Measurements from ENCODE around the gene TRAPPC6A. TPM values are rescaled to one million over a fixed set of nuclear protein-coding genes. Genes with fewer than 3 reads are reported as not detected.

TRAPPC6A gene
- total RNA-seq, 2 donors from 2014 or later: 56.6 to 79.1 TPM

GRCh38 chr19:45169602-45170001 lies 8.4 kb downstream of the TRAPPC6A start:
- no peak for TF ChIP-seq CTCF (conservative IDR thresholded peaks at IDR 0.05)
- no peaks in the 10 kb centered on the region for H3K27me3 ChIP-seq (ENCODE audit: control insufficient read depth, insufficient read depth, low read length, poor library complexity, severe bottlenecking)
- no peaks in the 10 kb centered on the region for H3K36me3 ChIP-seq (ENCODE audit: control insufficient read depth, insufficient read depth, low read length)
- Mint-ChIP-seq H3K4me1 (peaks cover 8% of the 10 kb centered on the region), H3K36me3 (ENCODE audit: low read depth) (no peaks in the 10 kb centered on the region), H3K4me3 (no peak overlapping the region), H3K27ac (no peak overlapping the region), H3K9me3 (no peaks in the 10 kb centered on the region), H3K27me3 (ENCODE audit: insufficient read depth) (no peaks in the 10 kb centered on the region)
- no peak overlapping the region for H3K9ac ChIP-seq (ENCODE audit: extremely low read depth, low read length, poor library complexity, severe bottlenecking)
- no peaks in the 10 kb centered on the region for H3K9me3 ChIP-seq (ENCODE audit: control insufficient read depth, low read length)
- no peak for DNase-seq
- no peak overlapping the region for H3K27ac ChIP-seq (ENCODE audit: low read depth, low read length)
- peaks cover 5% of the 10 kb centered on the region for H3K4me1 ChIP-seq (ENCODE audit: control insufficient read depth, insufficient read depth, low read length)
- no peak overlapping the region for H3K4me3 ChIP-seq (ENCODE audit: low read length)
- 86 to 93% methylated on average over 7 to 10 of the region's 10 CpGs for WGBS, 2 experiments (ENCODE audit: insufficient coverage in 1 of 2, insufficient read length in 1 of 2)

GRCh38 chr19:45168767-45169351 lies 9.2 kb downstream of the TRAPPC6A start:
- H3K27me3 ChIP-seq (ENCODE audit: control insufficient read depth, insufficient read depth, low read length, poor library complexity, severe bottlenecking): no peaks in the 10 kb centered on the region
- no peaks in the 10 kb centered on the region for H3K9me3 ChIP-seq (ENCODE audit: control insufficient read depth, low read length)
- no peak overlapping the region for H3K27ac ChIP-seq (ENCODE audit: low read depth, low read length)
- no peak overlapping the region for H3K4me3 ChIP-seq (ENCODE audit: low read length)
- Mint-ChIP-seq H3K27me3 (ENCODE audit: insufficient read depth) (no peaks in the 10 kb centered on the region), H3K4me1 (peaks cover 8% of the 10 kb centered on the region), H3K4me3 (no peak overlapping the region), H3K27ac (no peak overlapping the region), H3K9me3 (no peaks in the 10 kb centered on the region), H3K36me3 (ENCODE audit: low read depth) (no peaks in the 10 kb centered on the region)
- H3K9ac ChIP-seq (ENCODE audit: extremely low read depth, low read length, poor library complexity, severe bottlenecking): no peak overlapping the region
- DNase-seq: no peak
- H3K4me1 ChIP-seq (ENCODE audit: control insufficient read depth, insufficient read depth, low read length): peaks cover 5% of the 10 kb centered on the region
- no peaks in the 10 kb centered on the region for H3K36me3 ChIP-seq (ENCODE audit: control insufficient read depth, insufficient read depth, low read length)
- 95% methylated on average over 12 to 16 of the region's 16 CpGs for WGBS, 2 experiments (ENCODE audit: insufficient coverage in 1 of 2, insufficient read length in 1 of 2)
- TF ChIP-seq CTCF (conservative IDR thresholded peaks at IDR 0.05): no peak

GRCh38 chr19:45166723-45167252 lies 11.2 kb downstream of the TRAPPC6A start:
- H3K9me3 ChIP-seq (ENCODE audit: control insufficient read depth, low read length): no peaks in the 10 kb centered on the region
- peak; percentile 64 for DNase-seq
- H3K27me3 ChIP-seq (ENCODE audit: control insufficient read depth, insufficient read depth, low read length, poor library complexity, severe bottlenecking): no peaks in the 10 kb centered on the region
- Mint-ChIP-seq H3K9me3 (no peaks in the 10 kb centered on the region), H3K4me3 (no peak overlapping the region), H3K36me3 (ENCODE audit: low read depth) (no peaks in the 10 kb centered on the region), H3K27ac (peak overlapping the region; percentile 72), H3K4me1 (peaks cover 8% of the 10 kb centered on the region), H3K27me3 (ENCODE audit: insufficient read depth) (no peaks in the 10 kb centered on the region)
- no peak overlapping the region for H3K4me3 ChIP-seq (ENCODE audit: low read length)
- no peaks in the 10 kb centered on the region for H3K36me3 ChIP-seq (ENCODE audit: control insufficient read depth, insufficient read depth, low read length)
- H3K9ac ChIP-seq (ENCODE audit: extremely low read depth, low read length, poor library complexity, severe bottlenecking): no peak overlapping the region
- peaks cover 5% of the 10 kb centered on the region for H3K4me1 ChIP-seq (ENCODE audit: control insufficient read depth, insufficient read depth, low read length)
- no peak for TF ChIP-seq CTCF (conservative IDR thresholded peaks at IDR 0.05)
- 68 to 72% methylated on average over 7 to 14 of the region's 14 CpGs for WGBS, 2 experiments (ENCODE audit: insufficient coverage in 1 of 2, insufficient read length in 1 of 2)
- peak overlapping the region; percentile 66 for H3K27ac ChIP-seq (ENCODE audit: low read depth, low read length)
